ENCODE results near the gene S100A7A. TPM values are rescaled to one million over a fixed set of nuclear protein-coding genes. Genes with fewer than 3 reads are reported as not detected.
"Not testable (repeated sequence)": the region's sequence is repeated elsewhere in the genome, so short reads cannot be mapped to it uniquely, and the experiment has no call there.

The S100A7A gene
- total and polyA plus RNA-seq, 7 donors: not detected

GRCh38 chr1:153456396-153456795 is 40.1 kb downstream of the S100A7A start:
- intact Hi-C loops (cut with DNase I): no loop called here
- 11 to 29% (median 15%) methylated on average over 1 of the region's 1 CpG for WGBS, 3 donors

DNA sequence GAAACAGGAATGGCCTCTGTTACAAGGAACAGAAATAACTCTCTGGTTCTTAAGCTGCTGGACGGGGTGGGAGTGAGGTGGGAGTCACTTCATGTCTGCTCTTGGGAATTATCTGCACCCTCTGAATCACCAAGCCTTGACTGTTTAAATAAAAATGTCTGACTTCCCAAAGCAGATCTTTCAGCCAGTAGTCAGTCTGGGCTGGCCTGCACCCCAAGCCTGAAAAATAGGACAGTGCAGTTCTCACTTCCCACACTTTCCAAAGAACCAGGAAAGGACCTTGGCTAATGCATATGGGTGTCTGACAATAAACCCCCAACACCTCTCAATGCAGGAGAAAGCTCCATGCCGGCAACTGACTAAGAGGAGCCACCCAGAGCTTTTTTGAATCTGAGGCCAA is 43.3 kb downstream of the S100A7A start:
- TF ChIP-seq CTCF (IDR thresholded peaks at IDR 0.05): no peak
- H3K27me3 ChIP-seq (ENCODE audit: insufficient read depth in 3 of 3, low read length in 2 of 3): peaks cover 0 to 9% (median 0%) of the 10 kb centered on the region in 3 donors
- H3K36me3 ChIP-seq (ENCODE audit: insufficient read depth in 1 of 2, low read depth in 1 of 2): no peaks in the 10 kb centered on the region
- intact Hi-C loops (cut with DNase I): no loop called here
- no peak for DNase-seq
- H3K27ac ChIP-seq: no peak overlapping the region
- no peak for ATAC-seq
- no peaks in the 10 kb centered on the region for H3K9me3 ChIP-seq
- H3K4me1 ChIP-seq: no peaks in the 10 kb centered on the region
- no peak overlapping the region for H3K4me3 ChIP-seq
- WGBS, 3 donors: 70 to 79% (median 78%) methylated on average over 2 of the region's 2 CpGs

More at GRCh38 chr1:153456396-153456795, 40.1 kb downstream of the S100A7A start:
- no peak overlapping the region for H3K27ac ChIP-seq
- no peaks in the 10 kb centered on the region for H3K4me1 ChIP-seq
- TF ChIP-seq CTCF (IDR thresholded peaks at IDR 0.05): no peak
- H3K27me3 ChIP-seq (ENCODE audit: insufficient read depth in 3 of 3, low read length in 2 of 3): peaks cover 0 to 15% (median 0%) of the 10 kb centered on the region in 3 donors
- no peak overlapping the region for H3K4me3 ChIP-seq
- DNase-seq: no peak
- no peaks in the 10 kb centered on the region for H3K36me3 ChIP-seq (ENCODE audit: insufficient read depth in 1 of 2, low read depth in 1 of 2)
- H3K9me3 ChIP-seq: no peaks in the 10 kb centered on the region
- no peak for ATAC-seq

GRCh38 chr1:153460551-153460950 is 44.2 kb downstream of the S100A7A start, which contains the start of gene S100A7:
Gene S100A7 (minus strand): TSS chr1:153460651. CDS start chr1:153459013, 1,638 bp downstream.
- TF ChIP-seq CTCF (IDR thresholded peaks at IDR 0.05): no peak
- DNase-seq (no peak), ATAC-seq (no peak)
- Histone ChIP-seq H3K4me3 (no peak within 1 kb of the TSS), H3K27me3 (ENCODE audit: insufficient read depth in 3 of 3, low read length in 2 of 3) (peaks cover 0 to 9% (median 0%) of the 10 kb centered on the region in 3 donors), H3K4me1 (no peaks in the 10 kb centered on the region), H3K36me3 (ENCODE audit: insufficient read depth in 1 of 2, low read depth in 1 of 2) (no peaks in the 10 kb centered on the region), H3K9me3 (no peaks in the 10 kb centered on the region), H3K27ac (no peak within 1 kb of the TSS)
- 75 to 91% (median 83%) methylated on average over 4 of the region's 4 CpGs for WGBS, 3 donors
- intact Hi-C loops (cut with DNase I): no loop called here

GRCh38 chr1:153462741-153463140 is 46.4 kb downstream of the S100A7A start:
- ATAC-seq; H3K27ac ChIP-seq; intact Hi-C loops (cut with DNase I): not testable (repeated sequence)

DNA sequence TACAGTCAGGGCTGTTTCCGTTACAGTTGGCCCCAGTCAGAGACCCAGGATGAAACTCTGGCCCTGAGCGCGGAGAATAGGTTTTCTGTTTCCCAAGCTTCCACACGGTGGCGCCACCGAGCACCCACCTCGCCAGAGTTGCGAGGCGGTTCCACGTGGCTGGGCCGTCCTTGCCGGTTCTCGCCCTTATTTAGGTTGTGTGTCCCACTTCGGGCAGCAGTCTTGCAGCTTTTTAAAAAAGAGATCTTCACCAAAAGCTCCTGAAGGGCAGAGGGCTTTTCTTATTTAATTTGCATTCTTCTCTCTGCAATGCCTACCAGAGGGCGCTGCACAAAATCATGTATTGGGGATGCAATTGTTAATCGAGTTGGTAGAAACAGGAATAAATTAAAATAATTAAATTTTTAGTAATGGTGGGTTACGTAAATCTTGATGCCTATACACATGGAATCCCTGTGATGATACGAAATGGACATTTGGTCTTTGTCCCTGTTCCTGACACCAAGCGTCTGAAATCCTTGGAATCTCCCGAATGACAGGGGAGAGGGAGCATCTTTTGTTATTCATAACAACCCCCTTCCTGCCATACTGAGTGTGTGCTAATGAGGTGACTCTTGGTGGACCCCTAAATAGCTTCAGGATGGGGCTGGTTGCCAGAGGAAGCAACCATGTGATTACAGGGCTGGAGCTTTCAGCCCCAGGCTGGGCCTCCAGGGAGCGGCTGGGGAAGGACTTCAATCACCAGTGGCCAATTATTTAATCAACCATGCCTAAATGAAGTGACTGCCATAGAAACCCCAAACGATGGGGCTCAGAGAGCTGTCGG is 49.7 kb downstream of the S100A7A start:
- H3K4me3 ChIP-seq: no peak overlapping the region
- H3K27ac ChIP-seq: no peak overlapping the region
- intact Hi-C loops (cut with DNase I): no loop called here
- peak; percentile 62 to 75 for DNase-seq
- no peaks in the 10 kb centered on the region for H3K27me3 ChIP-seq (ENCODE audit: insufficient read depth in 3 of 3, low read length in 2 of 3)
- no peaks in the 10 kb centered on the region for H3K4me1 ChIP-seq
- ATAC-seq: peak; percentile 68 to 84 (median 82)
- TF ChIP-seq CTCF (IDR thresholded peaks at IDR 0.05): peak; percentile 77
- 23 to 24% (median 23%) methylated on average over 23 of the region's 23 CpGs for WGBS, 3 donors
- H3K36me3 ChIP-seq (ENCODE audit: insufficient read depth in 1 of 2, low read depth in 1 of 2): no peaks in the 10 kb centered on the region
- no peaks in the 10 kb centered on the region for H3K9me3 ChIP-seq

More at GRCh38 chr1:153462741-153463140, 46.4 kb downstream of the S100A7A start:
- DNase-seq; H3K9me3 ChIP-seq; H3K4me3 ChIP-seq; H3K4me1 ChIP-seq; H3K36me3 ChIP-seq (ENCODE audit: insufficient read depth in 1 of 2, low read depth in 1 of 2); H3K27me3 ChIP-seq (ENCODE audit: insufficient read depth in 3 of 3, low read length in 2 of 3): not testable (repeated sequence)

All from psoas muscle (tissue), 8 donors.